Tibial nerve (tissue), 3 donors: Measurements from ENCODE around the gene MMADHC.

ENCODE experiments used
- CTCF ChIP-seq, 5 experiments: fragments of 200-600 bp in 3 of 5; fragments of 450-650 bp in 2 of 5; sonication (generic) in 3 of 5; IDR thresholded peaks; one replicate each; pipeline ENCODE4 v1.5.1; 2016 to 2019; ENCODE audit warnings: antibody characterized with exemption in 5 of 5, mild to moderate bottlenecking in 3 of 5, moderate library complexity in 2 of 5
- POLR2A ChIP-seq, 2 donors: fragments of 450-650 bp; IDR thresholded peaks; one replicate each; pipeline ENCODE4 v1.6.1; 2017; ENCODE audit warnings: antibody characterized with exemption in 2 of 2, mild to moderate bottlenecking in 2 of 2, moderate library complexity in 2 of 2

GRCh38 chr2:149575752-149576151 lies 11.8 kb downstream of the MMADHC start:
- no peak for TF ChIP-seq CTCF (IDR thresholded peaks at IDR 0.05)
- TF ChIP-seq POLR2A (IDR thresholded peaks at IDR 0.05) = no peak
